ENCODE results near the gene CMTM6.

DNA sequence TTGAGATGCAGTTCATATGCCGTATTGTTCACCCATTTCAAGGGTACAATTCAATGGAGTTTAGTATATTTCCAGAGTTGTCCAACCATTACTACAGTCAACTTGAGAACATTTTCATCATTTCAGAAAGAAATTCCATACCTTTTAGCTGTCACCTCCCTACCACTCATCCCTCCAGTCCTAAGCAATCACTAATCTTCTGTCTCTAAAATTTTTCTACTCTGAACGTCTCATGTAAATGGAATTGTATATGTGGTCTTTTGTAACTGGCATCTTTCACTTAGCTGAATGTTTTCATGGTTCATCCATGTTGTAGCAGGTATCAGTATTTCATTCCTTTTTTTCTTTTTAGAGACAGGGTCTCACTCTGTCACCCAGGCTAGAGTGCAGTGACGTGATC lies 59.9 kb downstream of the CMTM6 start:
- TF ChIP-seq ZNF589 (CRISPR knock-in tag; conservative IDR thresholded peaks at IDR 0.05) (no peak), DNMT1 (CRISPR knock-in tag; IDR thresholded peaks at IDR 0.05) (no peak), ZNF549 (CRISPR knock-in tag; IDR thresholded peaks at IDR 0.05) (no peak), ZNF207 (IDR thresholded peaks at IDR 0.05; ENCODE audit: borderline replicate concordance) (no peak), GTF2F1 (IDR thresholded peaks at IDR 0.05; ENCODE audit: low read length) (no peak), FOSL1 (CRISPR knock-in tag; IDR thresholded peaks at IDR 0.05; ENCODE audit: borderline replicate concordance) (no peak), EP300 (IDR thresholded peaks at IDR 0.05; ENCODE audit: low read depth in 2 of 2, low read length in 2 of 2) (no peak), EP300 (CRISPR knock-in tag; IDR thresholded peaks at IDR 0.05; ENCODE audit: borderline replicate concordance) (no peak), CTCF (CRISPR knock-in tag; IDR thresholded peaks at IDR 0.05) (no peak), RAD21 (CRISPR knock-in tag; IDR thresholded peaks at IDR 0.05) (no peak), JUND (CRISPR knock-in tag; IDR thresholded peaks at IDR 0.05) (no peak), SMC3 (IDR thresholded peaks at IDR 0.05; ENCODE audit: low read length) (no peak), NR2F6 (IDR thresholded peaks at IDR 0.05) (no peak), NR2F6 (CRISPR knock-in tag; IDR thresholded peaks at IDR 0.05) (no peak), MYC (CRISPR knock-in tag; IDR thresholded peaks at IDR 0.05; ENCODE audit: borderline replicate concordance) (no peak)
